Omental fat pad (tissue), 4 donors: ENCODE results near the gene LAGE3. TPM values are rescaled to one million over a fixed set of nuclear protein-coding genes. Genes with fewer than 3 reads are reported as not detected.
A peak's percentile ranks its signal among the peaks of the same experiment; 100 is the strongest.

Source experiments
- ATAC-seq: fragments of 150-250 bp; one replicate; pipeline ENCODE4 v1.9.1; 2016; ENCODE audit warnings: mild to moderate bottlenecking, moderate library complexity; ENCODE audit not compliant: low FRiP score
- DNase-seq: peaks from one replicate; pipeline ENCODE4 v3.0.0-alpha.2; 2019; ENCODE audit warnings: low spot score
- CTCF ChIP-seq, 3 donors: fragments of 450-650 bp; IDR thresholded peaks; one replicate each; pipeline ENCODE4 v1.5.1; 2016 to 2017; ENCODE audit warnings: antibody characterized with exemption in 3 of 3, mild to moderate bottlenecking in 3 of 3, moderate library complexity in 2 of 3
- total RNA-seq, 4 donors: library from RNA; depleted of rRNA; stranded (reverse); fragments of >200 nt; gene quantifications; one replicate each; pipeline ENCODE4 v1.1.0, GENCODE V29; 2016

Gene LAGE3
- total RNA-seq, 4 donors from 2014 or later, result 12.0 to 26.6 (median 19.7) TPM

DNA sequence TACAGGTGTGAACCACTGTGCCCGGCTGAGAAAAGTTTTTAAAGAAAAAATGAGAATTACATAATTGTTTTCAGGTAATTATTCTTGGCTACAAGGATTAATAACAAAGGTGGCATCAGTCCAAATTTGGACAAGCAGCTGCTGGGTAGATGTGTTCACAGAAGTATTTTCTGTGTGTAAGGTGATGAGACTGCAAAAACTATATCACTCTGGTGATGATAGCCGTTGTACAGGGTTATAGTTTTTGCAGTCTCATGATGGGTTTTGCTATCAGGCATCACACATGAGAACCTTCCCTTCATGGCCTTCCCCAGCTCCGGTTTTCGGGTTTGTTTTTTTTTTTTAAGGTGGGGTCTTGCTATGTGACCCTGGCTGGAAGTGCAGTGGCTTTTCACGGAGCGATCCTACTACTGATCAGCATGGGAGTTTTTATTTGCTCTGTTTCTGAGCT, 16.4 kb upstream of the LAGE3 start:
- DNase-seq (no peak), ATAC-seq (no peak)
- no peak for TF ChIP-seq CTCF (IDR thresholded peaks at IDR 0.05)

DNA sequence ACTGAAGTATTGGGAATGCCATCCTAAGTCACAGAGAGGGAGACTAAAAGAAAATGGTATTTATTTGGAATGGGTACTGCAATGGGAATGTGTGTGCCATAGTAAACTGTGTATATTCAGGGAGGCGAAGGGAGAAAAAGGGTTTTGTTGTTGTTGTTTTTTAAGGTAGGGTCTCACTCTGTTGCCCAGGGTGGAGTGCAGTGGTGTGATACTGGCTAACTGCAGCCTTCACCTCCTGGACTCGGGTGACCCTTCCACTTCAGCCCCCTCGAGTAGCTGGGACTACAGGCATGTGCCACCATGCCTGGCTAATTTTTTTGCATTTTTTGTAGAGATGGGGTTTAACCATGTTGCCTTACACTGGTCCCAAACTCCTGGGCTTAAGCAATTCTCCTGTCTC, 15.6 kb upstream of the LAGE3 start:
- no peak for DNase-seq
- no peak for ATAC-seq
- TF ChIP-seq CTCF (IDR thresholded peaks at IDR 0.05), result no peak

DNA sequence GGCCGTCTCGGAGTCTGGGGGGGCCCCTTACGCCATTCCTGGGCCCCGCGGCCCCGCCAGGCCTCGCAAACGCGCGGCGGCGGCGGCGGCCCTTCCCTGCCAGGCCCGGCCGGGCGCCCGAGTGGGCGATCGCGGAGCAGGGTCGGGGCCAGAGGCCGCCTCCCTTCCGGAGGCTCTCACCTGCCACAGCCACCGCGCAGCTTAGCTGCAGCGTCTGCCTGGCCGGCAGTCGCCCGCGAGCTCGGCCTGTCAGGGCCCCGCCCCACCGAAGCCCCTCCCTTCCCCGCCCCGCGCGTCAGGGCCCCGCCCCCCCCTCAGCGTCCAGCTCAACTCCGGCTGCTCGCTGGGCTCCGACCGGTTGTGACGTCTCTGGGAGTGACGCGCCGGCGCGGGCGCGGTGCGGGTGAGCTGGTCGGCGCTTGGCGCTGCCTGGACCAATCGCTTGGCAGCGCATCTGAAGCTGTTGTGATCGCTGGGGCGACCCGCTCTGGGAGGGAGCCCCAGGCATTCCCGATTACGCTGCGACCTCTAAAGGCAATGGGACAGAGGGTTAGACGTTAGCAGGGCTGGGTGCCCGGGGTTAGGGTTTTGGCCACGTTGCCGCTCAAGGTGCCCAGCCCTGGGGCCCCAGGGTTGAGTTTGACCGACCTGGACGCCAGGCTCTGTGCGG, 11.5 kb upstream of the LAGE3 start, which contains the start of gene SLC10A3:
Gene SLC10A3, minus strand, starts transcription at position 216 of the 670 bp plus-strand sequence. CDS start 1,689 bp downstream, outside the sequence.
- ATAC-seq (peak; percentile 85), DNase-seq (peak; percentile 45)
- no peak for TF ChIP-seq CTCF (IDR thresholded peaks at IDR 0.05)

DNA sequence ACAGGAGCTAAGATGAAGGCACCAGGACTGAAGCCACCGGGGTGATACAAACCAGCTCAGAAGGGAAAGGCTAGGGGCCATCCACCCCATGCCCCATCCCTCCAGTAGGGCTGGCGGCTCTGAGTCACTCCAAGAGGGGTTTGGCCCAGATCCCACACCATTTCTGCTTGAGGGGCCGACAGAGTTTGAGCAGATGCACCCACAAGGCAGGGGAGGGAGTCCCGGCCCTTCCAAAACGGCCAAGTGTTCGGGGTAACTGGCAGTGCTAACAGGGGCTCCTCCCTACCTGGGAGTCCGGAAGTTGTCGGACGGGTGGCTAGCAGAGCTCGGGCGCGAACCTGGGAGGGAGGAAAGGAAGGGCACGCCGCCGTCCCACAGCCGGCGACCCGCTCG, 10.9 kb upstream of the LAGE3 start:
- peak; percentile 20 for ATAC-seq
- no peak for TF ChIP-seq CTCF (IDR thresholded peaks at IDR 0.05)
- DNase-seq, result no peak

GRCh38 chrX:154489182-154489581, 10.1 kb upstream of the LAGE3 start:
- TF ChIP-seq CTCF (IDR thresholded peaks at IDR 0.05), result no peak
- DNase-seq, result no peak
- ATAC-seq, result no peak

DNA sequence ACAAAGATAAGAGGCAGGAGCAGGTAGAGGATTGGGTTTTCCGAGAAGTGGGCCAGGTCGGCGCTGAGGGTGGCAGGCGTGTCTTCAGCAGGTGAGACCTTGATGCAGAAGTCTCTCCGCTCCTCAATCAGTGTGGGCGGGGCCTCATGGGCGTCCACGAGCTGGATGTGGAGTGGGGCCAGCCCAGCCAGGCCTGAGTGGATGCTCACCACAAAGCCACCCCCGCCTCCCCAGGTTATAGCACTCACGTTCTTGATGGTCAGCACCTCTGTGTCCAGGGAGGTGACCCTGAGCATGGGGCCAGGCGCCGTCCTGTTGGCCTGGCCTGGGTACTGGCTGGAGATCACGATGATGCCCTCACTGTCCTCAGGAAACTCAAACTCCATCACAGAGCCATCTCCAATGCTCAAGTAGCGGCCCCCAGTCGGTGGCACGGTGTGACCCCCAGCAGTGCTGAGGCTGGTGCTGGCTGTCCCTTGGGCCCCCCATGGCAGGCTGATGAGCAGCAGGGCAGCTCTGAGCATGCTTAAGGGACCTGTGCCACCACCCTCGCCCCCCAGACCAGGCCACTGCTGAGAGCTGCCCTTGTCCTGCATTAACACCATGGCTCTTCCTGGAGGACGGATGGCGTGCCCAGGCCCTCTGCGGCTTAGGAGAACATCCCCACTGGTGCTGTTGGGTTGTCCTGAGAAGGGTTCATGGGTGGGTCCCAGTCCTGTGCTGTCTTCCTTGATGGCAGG, 9.4 kb upstream of the LAGE3 start:
- no peak for ATAC-seq
- no peak for TF ChIP-seq CTCF (IDR thresholded peaks at IDR 0.05)
- no peak for DNase-seq
